Endothelial cell of umbilical vein (primary cell): ENCODE results near the gene APOBEC3A. TPM values are rescaled to one million over a fixed set of nuclear protein-coding genes. Genes with fewer than 3 reads are reported as not detected.

Experiments used
- BruUV-seq: library from RNA; stranded (reverse); fragments of 400-500 nt; replicated peaks from 2 replicates; lab custom pipeline; 2021; lab: Mats Ljungman, UMichigan
- CTCF ChIA-PET: fragments of 300-600, 350-600 bp; sonication (Branson Sonifier 250); formaldehyde crosslinking; loops from one replicate; lab custom pipeline; 2021; ENCODE audit warnings: antibody characterized with exemption, inconsistent platforms; lab: Charles Lee
- POLR2A ChIA-PET: fragments of 300-600, 350-600 bp; sonication (Branson Sonifier 250); formaldehyde crosslinking; loops from one replicate; lab custom pipeline; 2021; ENCODE audit warnings: antibody characterized with exemption, inconsistent platforms; lab: Charles Lee
- DNase-seq: peaks from one replicate; pipeline ENCODE4 v3.0.0-alpha.2; 2011; ENCODE audit warnings: low read depth, low spot score
- FAIRE-seq: peaks from 2 replicates; lab custom pipeline; 2011; peaks lifted over from hg19 to GRCh38; lab: Jason Lieb, UNC
- H2AFZ ChIP-seq: 2 replicates; pipeline ENCODE4 v1.6.0; 2012; ENCODE audit warnings: low read depth, low read length, control low read depth, inconsistent platforms
- H3K27ac ChIP-seq: 2 replicates; pipeline ENCODE4 v1.5.1; 2011; ENCODE audit warnings: low read depth, mild to moderate bottlenecking, control low read depth, low read length, moderate library complexity; ENCODE audit not compliant: insufficient read depth
- H3K27me3 ChIP-seq, 2 experiments: 2 replicates each; pipeline versions ENCODE4 v1.6.0 to v1.6.1; 2011; ENCODE audit warnings: low read length in 2 of 2, mixed read lengths in 1 of 2; ENCODE audit not compliant: control insufficient read depth in 2 of 2, insufficient read depth in 2 of 2
- H3K36me3 ChIP-seq, 2 experiments: 2 replicates in 1 of 2; 3 replicates in 1 of 2; pipeline ENCODE4 v1.5.1; 2011; ENCODE audit warnings: low read length in 2 of 2, mild to moderate bottlenecking in 1 of 2, moderate library complexity in 1 of 2; ENCODE audit not compliant: control insufficient read depth in 2 of 2, insufficient read depth in 2 of 2; ENCODE audit errors: extremely low read depth in 1 of 2
- H3K4me1 ChIP-seq: 3 replicates; pipeline ENCODE4 v1.5.1; 2011; ENCODE audit warnings: mild to moderate bottlenecking, low read length; ENCODE audit not compliant: control insufficient read depth, insufficient read depth; ENCODE audit errors: extremely low read depth
- H3K4me2 ChIP-seq: 2 replicates; pipeline ENCODE4 v1.6.1; 2011; ENCODE audit warnings: low read length, control low read depth, mixed read lengths; ENCODE audit not compliant: insufficient read depth
- H3K4me3 ChIP-seq, 3 experiments: fragments of 200-600 bp in 1 of 3; sonication (generic), shearing (Covaris generic) in 1 of 3; replicated peaks in 1 of 3; 2 replicates each; pipeline ENCODE4 v1.5.1; 2011 to 2016; ENCODE audit warnings: control low read depth in 3 of 3, low read length in 3 of 3, mild to moderate bottlenecking in 2 of 3, inconsistent platforms in 1 of 3, low read depth in 1 of 3, moderate library complexity in 1 of 3; ENCODE audit not compliant: insufficient read depth in 1 of 3
- H3K79me2 ChIP-seq: 2 replicates; pipeline ENCODE4 v1.6.0; 2012; ENCODE audit warnings: low read length, inconsistent platforms; ENCODE audit not compliant: control insufficient read depth, insufficient read depth
- H3K9ac ChIP-seq: replicated peaks from 2 replicates; pipeline ENCODE3; 2011; ENCODE audit warnings: low read length, control low read depth; ENCODE audit not compliant: insufficient read depth; ENCODE audit errors: extremely low read depth
- H3K9me1 ChIP-seq: replicated peaks from 3 replicates; pipeline ENCODE4 v1.6.0; 2011; ENCODE audit warnings: mild to moderate bottlenecking, low read length; ENCODE audit not compliant: control insufficient read depth, insufficient read depth; ENCODE audit errors: extremely low read depth
- H3K9me3 ChIP-seq: replicated peaks from 2 replicates; pipeline ENCODE4 v1.5.1; 2012; ENCODE audit warnings: low read length, inconsistent platforms; ENCODE audit not compliant: control insufficient read depth, insufficient read depth
- H4K20me1 ChIP-seq: replicated peaks from 2 replicates; pipeline ENCODE3; 2011; ENCODE audit warnings: mild to moderate bottlenecking, low read length; ENCODE audit not compliant: control insufficient read depth, insufficient read depth; ENCODE audit errors: extremely low read depth
- EZH2 ChIP-seq: IDR thresholded peaks from 2 replicates; pipeline ENCODE4 v1.6.1; 2012; ENCODE audit warnings: borderline replicate concordance, low read depth, mild to moderate bottlenecking, moderate library complexity, low read length, inconsistent platforms; ENCODE audit not compliant: severe bottlenecking
- FOS ChIP-seq: IDR thresholded peaks from 2 replicates; pipeline ENCODE4 v1.6.1; 2011; ENCODE audit warnings: mild to moderate bottlenecking, low read length, moderate library complexity, borderline replicate concordance; ENCODE audit not compliant: insufficient read depth
- GATA2 ChIP-seq: IDR thresholded peaks from 2 replicates; pipeline ENCODE4 v1.7.0; 2011; ENCODE audit warnings: low read depth, mild to moderate bottlenecking, moderate library complexity, mixed read lengths, low read length; ENCODE audit not compliant: insufficient read length, insufficient read depth
- JUN ChIP-seq: IDR thresholded peaks from 2 replicates; pipeline ENCODE4 v1.6.1; 2011; ENCODE audit warnings: borderline replicate concordance, low read depth; ENCODE audit not compliant: insufficient read length, insufficient read depth
- MYC ChIP-seq: IDR thresholded peaks from one replicate; pipeline ENCODE4 v1.6.1; 2011; ENCODE audit warnings: mild to moderate bottlenecking, low read depth, low read length
- POLR2A ChIP-seq: IDR thresholded peaks from 2 replicates; pipeline ENCODE4 v1.6.1; 2012; ENCODE audit warnings: low read depth, mild to moderate bottlenecking, control low read depth, low read length
- POLR2AphosphoS5 ChIP-seq: IDR thresholded peaks from 2 replicates; pipeline ENCODE4 v1.6.1; 2012; ENCODE audit warnings: low read depth, mild to moderate bottlenecking, control low read depth, low read length, moderate library complexity; ENCODE audit not compliant: insufficient read depth
- dilution Hi-C: fragments of 300-500 bp; cut with MboI; formaldehyde crosslinking; loops from one replicate; pipeline ENCODE4 v1.15.0; 2019; ENCODE audit warnings: low sequenced_read_pairs; ENCODE audit not compliant: extremely low pct_ligation_motif_present
- intact Hi-C: fragments of 100-400 bp; cut with micrococcal nuclease; formaldehyde crosslinking; loops from one replicate; pipeline ENCODE4 v1.10.0; 2022
- polyA plus RNA-seq, 4 experiments: library from polyadenylated mRNA; depleted of rRNA in 3 of 4; stranded (reverse) in 3 of 4; unstranded in 1 of 4; fragments of >200 nt; gene quantifications; 2 replicates each; pipeline versions ENCODE4 v1.2.1 to v1.2.3, GENCODE V29; 2011 to 2012; ENCODE audit warnings: missing spikeins in 1 of 4
- total RNA-seq: library from RNA; stranded (reverse); gene quantifications from 2 replicates; pipeline ENCODE4 v1.2.3, GENCODE V29; 2021
- TF ChIP-seq, protein P1 (sequence below): IDR thresholded peaks from 2 replicates; pipeline ENCODE4 v1.6.1; 2011; ENCODE audit not compliant: insufficient read depth, insufficient read length
- TF ChIP-seq, protein P2 (sequence below), 2 donors: IDR thresholded peaks; 1 replicate in 1 of 2; 2 replicates in 1 of 2; pipeline ENCODE4 v1.5.1; 2011; ENCODE audit warnings: low read length in 2 of 2, mild to moderate bottlenecking in 2 of 2, moderate library complexity in 2 of 2, control low read depth in 1 of 2, inconsistent platforms in 1 of 2, low read depth in 1 of 2; ENCODE audit not compliant: insufficient read depth in 1 of 2; ENCODE audit errors: extremely low read depth in 1 of 2

Gene APOBEC3A
- total and polyA plus RNA-seq, 2 donors (not counting 3 experiments of a cell fraction or from before 2014, with no cell fraction given): not detected

- Histone ChIP-seq H3K27me3 (peaks cover 0 to 2% of the 10 kb centered on the region in 2 experiments), H3K36me3 (no peaks in the 10 kb centered on the region), H3K4me3 (no peak overlapping the region), H3K9ac (no peak overlapping the region), H4K20me1 (no peaks in the 10 kb centered on the region), H3K27ac (no peak overlapping the region), H2AFZ (no peak overlapping the region), H3K4me1 (no peaks in the 10 kb centered on the region), H3K9me3 (no peaks in the 10 kb centered on the region), H3K9me1 (no peaks in the 10 kb centered on the region), H3K4me2 (no peak overlapping the region), H3K79me2 (no peaks in the 10 kb centered on the region)
- ChIA-PET POLR2A (no interaction called here), CTCF (interaction anchor here (0.9 to 7.6 kb wide), 8 partner anchors 32 to 202 kb away, joined by 3 to 45 read pairs (median 6); partner anchors contain the start of gene CBX6)
- BruUV-seq: no TSS peak
- DNase-seq (no peak), FAIRE-seq (no peak)
- intact Hi-C loops: no loop called here
- TF ChIP-seq POLR2AphosphoS5: no peak
- no peak for TF ChIP-seq FOS
- TF ChIP-seq, protein P1, sequence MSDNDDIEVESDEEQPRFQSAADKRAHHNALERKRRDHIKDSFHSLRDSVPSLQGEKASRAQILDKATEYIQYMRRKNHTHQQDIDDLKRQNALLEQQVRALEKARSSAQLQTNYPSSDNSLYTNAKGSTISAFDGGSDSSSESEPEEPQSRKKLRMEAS: no peak
- no peak for TF ChIP-seq MYC
- no peak for TF ChIP-seq EZH2
- no peak for TF ChIP-seq POLR2A
- dilution Hi-C loops: no loop called here
Observed at GRCh38 chr22:38971202-38971601, 13.8 kb downstream of the APOBEC3A start.

DNA sequence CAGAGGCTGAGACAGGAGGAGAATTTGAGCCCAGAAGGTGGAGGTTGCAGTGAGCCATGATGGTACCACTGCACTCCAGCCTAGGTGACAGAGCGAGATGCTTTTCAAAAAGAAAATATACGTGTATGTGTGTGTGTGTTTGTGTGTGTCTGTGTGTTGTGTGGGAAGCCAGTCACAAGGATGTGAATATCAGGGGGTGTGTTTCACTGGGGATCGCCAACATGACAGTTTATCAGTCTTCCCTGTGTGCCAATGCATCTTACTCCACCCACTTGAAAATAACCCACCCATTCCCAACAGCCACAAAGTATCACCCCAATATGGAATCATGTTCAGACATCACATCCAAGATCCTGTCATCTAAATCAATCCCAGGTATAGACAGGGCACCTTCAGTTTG, 14.4 kb downstream of the APOBEC3A start:
- DNase-seq: no peak
- FAIRE-seq: no peak
- BruUV-seq: no TSS peak
- Histone ChIP-seq H3K9ac (no peak overlapping the region), H2AFZ (no peak overlapping the region), H3K79me2 (no peaks in the 10 kb centered on the region), H3K27me3 (peaks cover 0 to 2% of the 10 kb centered on the region in 2 experiments), H3K4me1 (no peaks in the 10 kb centered on the region), H4K20me1 (no peaks in the 10 kb centered on the region), H3K9me3 (no peaks in the 10 kb centered on the region), H3K4me3 (no peak overlapping the region), H3K9me1 (no peaks in the 10 kb centered on the region), H3K36me3 (no peaks in the 10 kb centered on the region), H3K4me2 (no peak overlapping the region), H3K27ac (no peak overlapping the region)
- intact Hi-C loops (no loop called here), dilution Hi-C loops (no loop called here)
- POLR2A ChIA-PET: no interaction called here
- TF ChIP-seq EZH2: no peak
- TF ChIP-seq, protein P2, sequence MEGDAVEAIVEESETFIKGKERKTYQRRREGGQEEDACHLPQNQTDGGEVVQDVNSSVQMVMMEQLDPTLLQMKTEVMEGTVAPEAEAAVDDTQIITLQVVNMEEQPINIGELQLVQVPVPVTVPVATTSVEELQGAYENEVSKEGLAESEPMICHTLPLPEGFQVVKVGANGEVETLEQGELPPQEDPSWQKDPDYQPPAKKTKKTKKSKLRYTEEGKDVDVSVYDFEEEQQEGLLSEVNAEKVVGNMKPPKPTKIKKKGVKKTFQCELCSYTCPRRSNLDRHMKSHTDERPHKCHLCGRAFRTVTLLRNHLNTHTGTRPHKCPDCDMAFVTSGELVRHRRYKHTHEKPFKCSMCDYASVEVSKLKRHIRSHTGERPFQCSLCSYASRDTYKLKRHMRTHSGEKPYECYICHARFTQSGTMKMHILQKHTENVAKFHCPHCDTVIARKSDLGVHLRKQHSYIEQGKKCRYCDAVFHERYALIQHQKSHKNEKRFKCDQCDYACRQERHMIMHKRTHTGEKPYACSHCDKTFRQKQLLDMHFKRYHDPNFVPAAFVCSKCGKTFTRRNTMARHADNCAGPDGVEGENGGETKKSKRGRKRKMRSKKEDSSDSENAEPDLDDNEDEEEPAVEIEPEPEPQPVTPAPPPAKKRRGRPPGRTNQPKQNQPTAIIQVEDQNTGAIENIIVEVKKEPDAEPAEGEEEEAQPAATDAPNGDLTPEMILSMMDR (IDR thresholded peaks at IDR 0.05; ENCODE audit: extremely low read depth in 1 of 2, insufficient read depth in 1 of 2, low read depth in 1 of 2, low read length in 2 of 2): no peak
- TF ChIP-seq GATA2: no peak
- TF ChIP-seq JUN: no peak
- no peak for TF ChIP-seq POLR2A
- TF ChIP-seq, protein P1: no peak
- no peak for TF ChIP-seq POLR2AphosphoS5
- no peak for TF ChIP-seq FOS
- TF ChIP-seq MYC: no peak
- CTCF ChIA-PET: interaction anchor here (0.7 to 7.6 kb wide), 7 partner anchors 17 to 202 kb away, joined by 3 to 45 read pairs (median 4); partner anchors contain the start of gene CBX6
